ENCODE data around the gene DNM3. TPM values are rescaled to one million over a fixed set of nuclear protein-coding genes. Genes with fewer than 3 reads are reported as not detected.

DNM3 gene
- total RNA-seq, 1 donor from 2014 or later = 1.1 TPM

- Histone ChIP-seq H3K27ac (peak overlapping the region; percentile 13), H2AFZ (replicated peaks) (no peak overlapping the region), H3K9me3 (ENCODE audit: low read depth) (no peaks in the 10 kb centered on the region), H3K36me3 (no peaks in the 10 kb centered on the region), H4K20me1 (ENCODE audit: low read depth) (no peaks in the 10 kb centered on the region), H3K27me3 (no peaks in the 10 kb centered on the region), H3K79me2 (ENCODE audit: low read depth) (no peaks in the 10 kb centered on the region), H3F3A (ENCODE audit: low read depth) (no peaks in the 10 kb centered on the region), H3K4me2 (no peak overlapping the region), H3K9ac (no peak overlapping the region), H3K4me3 (no peak overlapping the region), H3K4me1 (peaks cover 13% of the 10 kb centered on the region)
- no peaks in the 10 kb centered on the region for H3K36me3 Mint-ChIP-seq
- no peak overlapping the region for H3K4me3 Mint-ChIP-seq
- H3K27ac Mint-ChIP-seq = no peak overlapping the region
- no peaks in the 10 kb centered on the region for H3K27me3 Mint-ChIP-seq (ENCODE audit: insufficient read depth, low read depth)
- no peak for DNase-seq (ENCODE audit: low spot score)
- H3K4me1 Mint-ChIP-seq = peaks cover 24% of the 10 kb centered on the region
- no peaks in the 10 kb centered on the region for H3K9me3 Mint-ChIP-seq
- TF ChIP-seq EZH2 (IDR thresholded peaks at IDR 0.05) (no peak), EZH2phosphoT487 (IDR thresholded peaks at IDR 0.05) (no peak), CTCF (IDR thresholded peaks at IDR 0.05) (no peak)
These were observed 552.9 kb downstream of the DNM3 start for GRCh38 chr1:172394141-172394751.

GRCh38 chr1:172394811-172395210 lies 553.5 kb downstream of the DNM3 start:
- Histone ChIP-seq H4K20me1 (ENCODE audit: low read depth) (no peaks in the 10 kb centered on the region), H3F3A (ENCODE audit: low read depth) (no peaks in the 10 kb centered on the region), H3K27me3 (no peaks in the 10 kb centered on the region), H2AFZ (replicated peaks) (no peak overlapping the region), H3K4me3 (no peak overlapping the region), H3K4me1 (peaks cover 13% of the 10 kb centered on the region), H3K79me2 (ENCODE audit: low read depth) (no peaks in the 10 kb centered on the region), H3K9ac (no peak overlapping the region), H3K9me3 (ENCODE audit: low read depth) (no peaks in the 10 kb centered on the region), H3K4me2 (no peak overlapping the region), H3K27ac (no peak overlapping the region), H3K36me3 (no peaks in the 10 kb centered on the region)
- H3K27ac Mint-ChIP-seq = no peak overlapping the region
- no peaks in the 10 kb centered on the region for H3K9me3 Mint-ChIP-seq
- H3K27me3 Mint-ChIP-seq (ENCODE audit: insufficient read depth, low read depth) = no peaks in the 10 kb centered on the region
- peaks cover 23% of the 10 kb centered on the region for H3K4me1 Mint-ChIP-seq
- no peaks in the 10 kb centered on the region for H3K36me3 Mint-ChIP-seq
- no peak for DNase-seq (ENCODE audit: low spot score)
- TF ChIP-seq EZH2 (IDR thresholded peaks at IDR 0.05) (no peak), CTCF (IDR thresholded peaks at IDR 0.05) (no peak), EZH2phosphoT487 (IDR thresholded peaks at IDR 0.05) (no peak)
- H3K4me3 Mint-ChIP-seq = no peak overlapping the region

GRCh38 chr1:172395576-172395975 lies 554.3 kb downstream of the DNM3 start:
- no peak overlapping the region for H3K9ac ChIP-seq
- Mint-ChIP-seq H3K9me3 (no peaks in the 10 kb centered on the region), H3K4me3 (no peak overlapping the region), H3K36me3 (no peaks in the 10 kb centered on the region), H3K27me3 (ENCODE audit: insufficient read depth, low read depth) (no peaks in the 10 kb centered on the region), H3K27ac (no peak overlapping the region), H3K4me1 (peaks cover 20% of the 10 kb centered on the region)
- no peak for TF ChIP-seq EZH2phosphoT487 (IDR thresholded peaks at IDR 0.05)
- TF ChIP-seq EZH2 (IDR thresholded peaks at IDR 0.05) = no peak
- no peak for TF ChIP-seq CTCF (IDR thresholded peaks at IDR 0.05)
- no peak overlapping the region for H3K4me3 ChIP-seq
- no peaks in the 10 kb centered on the region for H3K79me2 ChIP-seq (ENCODE audit: low read depth)
- H3K27me3 ChIP-seq = no peaks in the 10 kb centered on the region
- H3F3A ChIP-seq (ENCODE audit: low read depth) = no peaks in the 10 kb centered on the region
- no peak overlapping the region for H3K27ac ChIP-seq
- H3K36me3 ChIP-seq = no peaks in the 10 kb centered on the region
- no peak overlapping the region for H2AFZ ChIP-seq (replicated peaks)
- no peaks in the 10 kb centered on the region for H3K9me3 ChIP-seq (ENCODE audit: low read depth)
- no peaks in the 10 kb centered on the region for H4K20me1 ChIP-seq (ENCODE audit: low read depth)
- peaks cover 13% of the 10 kb centered on the region for H3K4me1 ChIP-seq
- DNase-seq (ENCODE audit: low spot score) = no peak
- H3K4me2 ChIP-seq = no peak overlapping the region

Data from neural progenitor cell (in vitro differentiated cells).